Neural progenitor cell (in vitro differentiated cells): Measurements from ENCODE around the gene ATP6V0C. TPM values are rescaled to one million over a fixed set of nuclear protein-coding genes. Genes with fewer than 3 reads are reported as not detected.

Experiments used
- DNase-seq: peaks from one replicate; pipeline ENCODE4 v3.0.0-alpha.2; 2016; ENCODE audit warnings: low spot score
- H2AFZ ChIP-seq: fragments of 200-600 bp; sonication (generic); replicated peaks from 2 replicates; pipeline ENCODE4 v1.6.1; 2016; ENCODE audit warnings: antibody characterized with exemption
- H3F3A ChIP-seq: fragments of 200-600 bp; sonication (generic); 2 replicates; pipeline ENCODE4 v1.6.1; 2016; ENCODE audit warnings: antibody characterized with exemption, low read depth
- H3K27ac ChIP-seq: fragments of 200-600 bp; sonication (generic); 2 replicates; pipeline ENCODE4 v1.5.1; 2016; ENCODE audit warnings: mild to moderate bottlenecking
- H3K27me3 ChIP-seq: fragments of 200-600 bp; sonication (generic); 2 replicates; pipeline ENCODE4 v1.6.1; 2016; ENCODE audit warnings: mild to moderate bottlenecking, moderate library complexity
- H3K36me3 ChIP-seq: fragments of 200-600 bp; sonication (generic); 2 replicates; pipeline ENCODE4 v1.5.1; 2016
- H3K4me1 ChIP-seq: fragments of 200-600 bp; sonication (generic); 2 replicates; pipeline ENCODE4 v1.6.1; 2016; ENCODE audit warnings: mixed run types
- H3K4me2 ChIP-seq: fragments of 200-600 bp; sonication (generic); 2 replicates; pipeline ENCODE4 v1.6.1; 2016
- H3K4me3 ChIP-seq: fragments of 200-600 bp; sonication (generic); 2 replicates; pipeline ENCODE4 v1.5.1; 2016
- H3K79me2 ChIP-seq: fragments of 200-600 bp; sonication (generic); 2 replicates; pipeline ENCODE4 v1.6.1; 2016; ENCODE audit warnings: low read depth
- H3K9ac ChIP-seq: fragments of 200-600 bp; sonication (generic); 2 replicates; pipeline ENCODE4 v1.6.1; 2016
- H3K9me3 ChIP-seq: fragments of 200-600 bp; sonication (generic); 2 replicates; pipeline ENCODE4 v1.5.1; 2016; ENCODE audit warnings: low read depth
- H4K20me1 ChIP-seq: fragments of 200-600 bp; sonication (generic); 2 replicates; pipeline ENCODE4 v1.6.1; 2016; ENCODE audit warnings: low read depth
- H3K27ac Mint-ChIP-seq: 3 replicates; pipeline ENCODE4 v1.8.0; 2021; ENCODE audit warnings: mixed read lengths
- H3K27me3 Mint-ChIP-seq: 2 replicates; pipeline ENCODE4 v1.8.0; 2022; ENCODE audit warnings: low read depth, mild to moderate bottlenecking, inconsistent platforms, moderate library complexity, mixed read lengths; ENCODE audit not compliant: insufficient read depth
- H3K36me3 Mint-ChIP-seq: 3 replicates; pipeline ENCODE4 v1.8.0; 2021; ENCODE audit warnings: mixed read lengths
- H3K4me1 Mint-ChIP-seq: 3 replicates; pipeline ENCODE4 v1.8.0; 2021; ENCODE audit warnings: mixed read lengths
- H3K4me3 Mint-ChIP-seq: 3 replicates; pipeline ENCODE4 v1.8.0; 2021; ENCODE audit warnings: mild to moderate bottlenecking, moderate library complexity, mixed read lengths
- H3K9me3 Mint-ChIP-seq: 3 replicates; pipeline ENCODE4 v1.8.0; 2020; ENCODE audit warnings: mixed read lengths
- EZH2 ChIP-seq: fragments of 200-600 bp; sonication (generic); IDR thresholded peaks from 2 replicates; pipeline ENCODE4 v1.6.1; 2017; ENCODE audit warnings: antibody characterized with exemption, mild to moderate bottlenecking, moderate library complexity
- EZH2phosphoT487 ChIP-seq: fragments of 200-600 bp; sonication (generic); IDR thresholded peaks from 2 replicates; pipeline ENCODE4 v1.6.1; 2017; ENCODE audit warnings: antibody characterized with exemption
- total RNA-seq: library from RNA; depleted of rRNA; stranded (reverse); fragments of >200 nt; gene quantifications from 2 replicates; pipeline ENCODE4 v1.2.3, GENCODE V29; 2015; ENCODE audit warnings: low replicate concordance
- TF ChIP-seq, protein P1 (sequence below): fragments of 200-600 bp; sonication (generic); IDR thresholded peaks from 2 replicates; pipeline ENCODE4 v1.5.1; 2017; ENCODE audit warnings: antibody characterized with exemption, mild to moderate bottlenecking

The ATP6V0C gene
- total RNA-seq, 1 donor from 2014 or later: 11.6 TPM

DNA sequence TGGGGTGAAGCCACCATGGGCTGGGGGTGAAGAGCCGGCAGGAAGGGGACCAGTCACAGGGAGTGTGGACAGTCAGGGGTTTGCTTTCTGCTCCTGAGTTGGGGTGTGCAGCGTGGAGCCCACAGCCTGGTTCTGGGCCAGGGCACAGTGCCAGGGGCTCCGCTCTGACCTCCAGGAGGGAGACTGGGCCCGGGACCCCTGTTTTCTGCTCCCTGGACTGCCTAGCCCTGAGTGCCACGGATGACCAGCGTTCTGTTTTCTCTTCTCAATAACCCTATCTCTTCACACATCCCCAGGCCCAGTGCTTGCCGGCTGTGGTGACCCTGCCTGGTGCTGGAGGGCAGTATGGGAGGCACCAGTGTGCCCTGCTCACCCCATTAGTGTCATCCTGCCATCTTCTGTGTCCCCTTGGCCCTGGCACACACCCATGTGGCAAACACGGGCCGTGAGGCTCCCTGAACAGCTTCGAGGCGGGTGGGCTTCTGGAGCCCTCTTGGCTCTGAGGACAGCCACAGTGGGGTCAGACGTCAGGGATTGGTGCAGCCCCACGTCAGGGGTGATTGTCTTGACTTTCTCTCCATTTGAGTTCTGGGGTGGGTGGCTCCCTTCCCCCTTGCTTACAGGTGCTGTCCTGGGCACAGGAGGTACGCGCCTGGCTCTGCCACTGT is 16.3 kb downstream of the ATP6V0C start:
- no peaks in the 10 kb centered on the region for H4K20me1 ChIP-seq
- TF ChIP-seq EZH2phosphoT487 (no peak), EZH2 (no peak)
- TF ChIP-seq, protein P1, sequence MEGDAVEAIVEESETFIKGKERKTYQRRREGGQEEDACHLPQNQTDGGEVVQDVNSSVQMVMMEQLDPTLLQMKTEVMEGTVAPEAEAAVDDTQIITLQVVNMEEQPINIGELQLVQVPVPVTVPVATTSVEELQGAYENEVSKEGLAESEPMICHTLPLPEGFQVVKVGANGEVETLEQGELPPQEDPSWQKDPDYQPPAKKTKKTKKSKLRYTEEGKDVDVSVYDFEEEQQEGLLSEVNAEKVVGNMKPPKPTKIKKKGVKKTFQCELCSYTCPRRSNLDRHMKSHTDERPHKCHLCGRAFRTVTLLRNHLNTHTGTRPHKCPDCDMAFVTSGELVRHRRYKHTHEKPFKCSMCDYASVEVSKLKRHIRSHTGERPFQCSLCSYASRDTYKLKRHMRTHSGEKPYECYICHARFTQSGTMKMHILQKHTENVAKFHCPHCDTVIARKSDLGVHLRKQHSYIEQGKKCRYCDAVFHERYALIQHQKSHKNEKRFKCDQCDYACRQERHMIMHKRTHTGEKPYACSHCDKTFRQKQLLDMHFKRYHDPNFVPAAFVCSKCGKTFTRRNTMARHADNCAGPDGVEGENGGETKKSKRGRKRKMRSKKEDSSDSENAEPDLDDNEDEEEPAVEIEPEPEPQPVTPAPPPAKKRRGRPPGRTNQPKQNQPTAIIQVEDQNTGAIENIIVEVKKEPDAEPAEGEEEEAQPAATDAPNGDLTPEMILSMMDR: no peak
- peaks cover 13% of the 10 kb centered on the region for H3K27me3 ChIP-seq
- H3F3A ChIP-seq: peaks cover 11% of the 10 kb centered on the region
- H3K27ac ChIP-seq: no peak overlapping the region
- no peaks in the 10 kb centered on the region for H3K9me3 ChIP-seq
- no peak for DNase-seq
- H3K4me3 Mint-ChIP-seq: peak overlapping the region; percentile 67
- no peak overlapping the region for H3K9ac ChIP-seq
- H3K36me3 ChIP-seq: no peaks in the 10 kb centered on the region
- H2AFZ ChIP-seq: no peak overlapping the region
- no peaks in the 10 kb centered on the region for H3K9me3 Mint-ChIP-seq
- H3K4me1 Mint-ChIP-seq: peaks cover 13% of the 10 kb centered on the region
- H3K27ac Mint-ChIP-seq: no peak overlapping the region
- H3K4me2 ChIP-seq: no peak overlapping the region
- no peak overlapping the region for H3K4me3 ChIP-seq
- H3K79me2 ChIP-seq: no peaks in the 10 kb centered on the region
- H3K36me3 Mint-ChIP-seq: no peaks in the 10 kb centered on the region
- H3K4me1 ChIP-seq: no peaks in the 10 kb centered on the region
- peaks cover 18% of the 10 kb centered on the region for H3K27me3 Mint-ChIP-seq

DNA sequence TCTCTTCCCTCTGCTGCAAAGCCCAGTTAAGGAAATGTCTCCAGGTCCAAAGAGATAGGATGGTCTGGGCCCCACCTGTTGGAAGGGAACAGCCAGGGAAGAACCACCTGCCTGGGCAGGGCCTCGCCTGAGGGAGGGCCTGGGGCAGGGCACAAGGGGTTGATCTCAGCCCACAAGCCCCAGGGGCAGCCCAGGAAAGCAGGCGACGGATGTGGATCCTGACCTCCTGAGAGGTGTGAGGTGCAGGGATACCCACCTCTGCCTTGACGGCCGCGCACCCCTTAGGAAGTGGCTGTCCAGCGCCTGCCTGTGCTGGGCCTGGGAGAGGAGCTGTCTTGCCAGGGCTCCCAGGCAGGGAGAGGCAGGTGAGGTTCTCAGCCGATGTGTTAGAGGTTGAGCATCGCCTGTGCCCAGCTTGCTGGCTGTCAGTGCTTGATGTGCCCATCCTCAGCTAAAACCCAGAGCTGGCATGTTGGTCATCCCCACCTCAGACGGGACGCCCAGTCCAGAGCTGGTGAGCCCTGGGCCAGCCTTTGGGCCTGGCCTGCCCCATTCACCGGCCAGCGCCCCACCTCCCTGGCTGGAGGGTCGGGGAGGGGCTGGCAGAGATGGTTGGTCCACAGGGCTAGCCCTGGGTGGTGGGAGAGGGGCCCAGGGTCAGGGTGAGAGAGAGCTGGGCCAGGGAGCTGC is 17.0 kb downstream of the ATP6V0C start:
- no peaks in the 10 kb centered on the region for H3K36me3 Mint-ChIP-seq
- no peaks in the 10 kb centered on the region for H3K36me3 ChIP-seq
- no peaks in the 10 kb centered on the region for H4K20me1 ChIP-seq
- no peaks in the 10 kb centered on the region for H3K4me1 ChIP-seq
- H3K27me3 ChIP-seq: peaks cover 13% of the 10 kb centered on the region
- TF ChIP-seq EZH2phosphoT487 (no peak), EZH2 (no peak)
- TF ChIP-seq, protein P1: no peak
- DNase-seq: no peak
- peaks cover 15% of the 10 kb centered on the region for H3K4me1 Mint-ChIP-seq
- H3K4me3 ChIP-seq: no peak overlapping the region
- H3K4me3 Mint-ChIP-seq: peak overlapping the region; percentile 89
- H3K9me3 Mint-ChIP-seq: no peaks in the 10 kb centered on the region
- no peak overlapping the region for H3K27ac Mint-ChIP-seq
- H3K9ac ChIP-seq: no peak overlapping the region
- H3K79me2 ChIP-seq: no peaks in the 10 kb centered on the region
- no peaks in the 10 kb centered on the region for H3K9me3 ChIP-seq
- H3K4me2 ChIP-seq: peak overlapping the region; percentile 83
- H3K27me3 Mint-ChIP-seq: peaks cover 18% of the 10 kb centered on the region
- H3F3A ChIP-seq: peaks cover 11% of the 10 kb centered on the region
- no peak overlapping the region for H3K27ac ChIP-seq
- H2AFZ ChIP-seq: no peak overlapping the region

DNA sequence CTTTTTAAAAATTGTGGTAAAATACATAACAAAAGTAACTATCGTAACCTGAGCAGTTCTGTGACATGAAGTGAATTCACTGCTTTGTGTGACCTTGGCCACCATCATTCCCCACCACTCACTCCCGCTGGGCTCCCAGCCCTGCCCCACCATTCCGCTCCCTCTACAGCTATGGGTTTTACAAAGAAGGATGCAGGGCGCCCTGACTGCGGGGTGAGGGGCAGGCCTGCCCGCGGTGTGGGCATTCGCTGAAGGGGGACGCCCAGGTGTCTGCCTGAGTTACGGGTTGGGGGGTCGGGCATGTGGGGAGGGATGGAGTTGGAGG is 17.6 kb downstream of the ATP6V0C start, which contains the start of gene CEMP1:
Gene CEMP1, minus strand, starts transcription at position 38 of the 325 bp plus-strand sequence. CDS start 335 bp downstream, outside the sequence.
- Histone ChIP-seq H3K27ac (no peak within 1 kb of the TSS), H3K9me3 (no peaks in the 10 kb centered on the region), H3K4me3 (peak within 1 kb of the TSS; percentile 62), H3K27me3 (peaks cover 13% of the 10 kb centered on the region), H4K20me1 (no peaks in the 10 kb centered on the region), H3K9ac (no peak within 1 kb of the TSS), H3K36me3 (no peaks in the 10 kb centered on the region), H3F3A (peaks cover 11% of the 10 kb centered on the region), H2AFZ (peak within 1 kb of the TSS; percentile 74), H3K4me1 (no peaks in the 10 kb centered on the region), H3K4me2 (peak within 1 kb of the TSS; percentile 83), H3K79me2 (no peaks in the 10 kb centered on the region)
- no peak within 1 kb of the TSS for H3K27ac Mint-ChIP-seq
- no peak for DNase-seq
- no peaks in the 10 kb centered on the region for H3K36me3 Mint-ChIP-seq
- peak within 1 kb of the TSS; percentile 89 for H3K4me3 Mint-ChIP-seq
- H3K9me3 Mint-ChIP-seq: no peaks in the 10 kb centered on the region
- peaks cover 18% of the 10 kb centered on the region for H3K27me3 Mint-ChIP-seq
- TF ChIP-seq, protein P1: no peak
- TF ChIP-seq EZH2phosphoT487: no peak
- no peak for TF ChIP-seq EZH2
- H3K4me1 Mint-ChIP-seq: peaks cover 15% of the 10 kb centered on the region
